Loucy (cell line): ENCODE results near the gene SUFU.

Experiments
- H2AFZ ChIP-seq: fragments of 200-600 bp; sonication (generic); 2 replicates; pipeline ENCODE4 v1.6.0; 2016; ENCODE audit warnings: antibody characterized with exemption, mild to moderate bottlenecking, low read length, moderate library complexity
- H3F3A ChIP-seq: fragments of 200-600 bp; 2 replicates; pipeline ENCODE4 v1.6.0; 2016; ENCODE audit warnings: antibody characterized with exemption, low read depth, mild to moderate bottlenecking
- H3K27me3 ChIP-seq: fragments of 200-600 bp; sonication (generic); 2 replicates; pipeline ENCODE4 v1.6.1; 2014; ENCODE audit warnings: low read length, mild to moderate bottlenecking; ENCODE audit not compliant: insufficient read depth, poor library complexity, severe bottlenecking
- H3K36me3 ChIP-seq: fragments of 200-600 bp; sonication (generic); 2 replicates; pipeline ENCODE4 v1.6.1; 2016; ENCODE audit warnings: low read length; ENCODE audit not compliant: insufficient read depth
- H3K4me1 ChIP-seq: fragments of 200-600 bp; sonication (generic); 2 replicates; pipeline ENCODE4 v1.5.1; 2014; ENCODE audit warnings: low read length, mild to moderate bottlenecking; ENCODE audit not compliant: insufficient read depth, poor library complexity, severe bottlenecking
- H3K4me2 ChIP-seq: fragments of 200-600 bp; sonication (generic); 2 replicates; pipeline ENCODE4 v1.6.0; 2014; ENCODE audit warnings: antibody characterized with exemption, low read length, low read depth, mild to moderate bottlenecking; ENCODE audit not compliant: poor library complexity, severe bottlenecking
- H3K4me3 ChIP-seq: fragments of 200-600 bp; sonication (generic); 2 replicates; pipeline ENCODE4 v1.5.1; 2014; ENCODE audit warnings: low read length, mild to moderate bottlenecking, mixed read lengths; ENCODE audit not compliant: poor library complexity, severe bottlenecking
- H3K79me2 ChIP-seq: fragments of 200-600 bp; sonication (generic); 2 replicates; pipeline ENCODE4 v1.6.1; 2014; ENCODE audit warnings: low read length; ENCODE audit not compliant: insufficient read depth
- H3K9ac ChIP-seq: fragments of 200-600 bp; sonication (generic); 2 replicates; pipeline ENCODE4 v1.6.0; 2014; ENCODE audit warnings: mild to moderate bottlenecking, low read depth, low read length, moderate library complexity; ENCODE audit not compliant: poor library complexity, severe bottlenecking
- H3K9me2 ChIP-seq: fragments of 200-600 bp; sonication (generic); replicated peaks from 2 replicates; pipeline ENCODE4 v1.6.1; 2016; ENCODE audit warnings: low read depth, low read length, mixed read lengths
- H3K9me3 ChIP-seq: fragments of 200-600 bp; sonication (generic); 2 replicates; pipeline ENCODE4 v1.6.1; 2014; ENCODE audit warnings: mild to moderate bottlenecking, antibody characterized with exemption, low read length, low read depth; ENCODE audit not compliant: insufficient read depth
- H4K20me1 ChIP-seq: fragments of 200-600 bp; sonication (generic); 2 replicates; pipeline ENCODE4 v1.6.0; 2014; ENCODE audit warnings: antibody characterized with exemption, low read length, mild to moderate bottlenecking; ENCODE audit not compliant: insufficient read depth, poor library complexity, severe bottlenecking
- EZH2phosphoT487 ChIP-seq: fragments of 200-600 bp; IDR thresholded peaks from 2 replicates; pipeline ENCODE4 v1.6.1; 2018; ENCODE audit warnings: antibody characterized with exemption, mild to moderate bottlenecking, moderate library complexity, borderline replicate concordance
- TF ChIP-seq, protein P1 (sequence below): fragments of 200-600 bp; sonication (generic); conservative IDR thresholded peaks from 2 replicates; pipeline ENCODE4 v1.5.1; 2014; ENCODE audit warnings: mild to moderate bottlenecking, antibody characterized with exemption, low read length

The SUFU gene

DNA sequence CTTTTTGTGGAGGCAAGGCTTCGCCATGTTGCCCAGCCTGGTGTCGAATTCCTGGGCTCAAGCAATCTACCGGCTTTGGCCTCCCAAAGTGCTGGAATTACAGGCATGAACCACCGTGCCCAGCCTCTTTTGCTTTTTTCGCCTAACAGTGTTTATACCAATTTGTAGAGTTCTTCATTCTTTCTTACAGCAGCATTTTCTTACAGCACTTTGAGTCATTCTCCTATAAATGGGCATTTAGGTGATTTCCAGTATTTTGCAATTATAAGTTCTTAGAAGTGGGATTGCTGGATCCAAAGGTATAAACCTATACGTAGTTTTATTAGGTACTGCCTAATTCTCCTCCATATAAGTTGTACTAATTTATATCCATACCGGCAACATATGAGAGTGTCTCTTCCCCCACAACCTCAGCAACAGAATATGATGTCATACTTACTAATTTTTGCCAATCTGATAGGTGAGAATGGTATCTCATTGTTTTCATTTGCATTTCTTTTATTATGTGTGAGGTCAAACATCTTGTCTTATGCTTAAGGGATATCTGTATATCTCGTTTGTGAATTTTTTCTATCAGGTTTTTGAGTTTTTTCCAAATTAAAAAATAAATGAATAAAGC, 39.1 kb downstream of the SUFU start:
- Histone ChIP-seq H3K4me2 (no peak overlapping the region), H3K9me2 (no peaks in the 10 kb centered on the region), H3K4me3 (no peak overlapping the region), H2AFZ (no peak overlapping the region), H3K4me1 (no peaks in the 10 kb centered on the region), H3K36me3 (no peaks in the 10 kb centered on the region), H3K27me3 (no peaks in the 10 kb centered on the region), H3K9me3 (no peaks in the 10 kb centered on the region), H3F3A (no peaks in the 10 kb centered on the region), H3K9ac (no peak overlapping the region), H3K79me2 (no peaks in the 10 kb centered on the region; the same call in 1 of the 2 replicates), H4K20me1 (no peaks in the 10 kb centered on the region)
- TF ChIP-seq EZH2phosphoT487: no peak
- TF ChIP-seq, protein P1, sequence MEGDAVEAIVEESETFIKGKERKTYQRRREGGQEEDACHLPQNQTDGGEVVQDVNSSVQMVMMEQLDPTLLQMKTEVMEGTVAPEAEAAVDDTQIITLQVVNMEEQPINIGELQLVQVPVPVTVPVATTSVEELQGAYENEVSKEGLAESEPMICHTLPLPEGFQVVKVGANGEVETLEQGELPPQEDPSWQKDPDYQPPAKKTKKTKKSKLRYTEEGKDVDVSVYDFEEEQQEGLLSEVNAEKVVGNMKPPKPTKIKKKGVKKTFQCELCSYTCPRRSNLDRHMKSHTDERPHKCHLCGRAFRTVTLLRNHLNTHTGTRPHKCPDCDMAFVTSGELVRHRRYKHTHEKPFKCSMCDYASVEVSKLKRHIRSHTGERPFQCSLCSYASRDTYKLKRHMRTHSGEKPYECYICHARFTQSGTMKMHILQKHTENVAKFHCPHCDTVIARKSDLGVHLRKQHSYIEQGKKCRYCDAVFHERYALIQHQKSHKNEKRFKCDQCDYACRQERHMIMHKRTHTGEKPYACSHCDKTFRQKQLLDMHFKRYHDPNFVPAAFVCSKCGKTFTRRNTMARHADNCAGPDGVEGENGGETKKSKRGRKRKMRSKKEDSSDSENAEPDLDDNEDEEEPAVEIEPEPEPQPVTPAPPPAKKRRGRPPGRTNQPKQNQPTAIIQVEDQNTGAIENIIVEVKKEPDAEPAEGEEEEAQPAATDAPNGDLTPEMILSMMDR: no peak

DNA sequence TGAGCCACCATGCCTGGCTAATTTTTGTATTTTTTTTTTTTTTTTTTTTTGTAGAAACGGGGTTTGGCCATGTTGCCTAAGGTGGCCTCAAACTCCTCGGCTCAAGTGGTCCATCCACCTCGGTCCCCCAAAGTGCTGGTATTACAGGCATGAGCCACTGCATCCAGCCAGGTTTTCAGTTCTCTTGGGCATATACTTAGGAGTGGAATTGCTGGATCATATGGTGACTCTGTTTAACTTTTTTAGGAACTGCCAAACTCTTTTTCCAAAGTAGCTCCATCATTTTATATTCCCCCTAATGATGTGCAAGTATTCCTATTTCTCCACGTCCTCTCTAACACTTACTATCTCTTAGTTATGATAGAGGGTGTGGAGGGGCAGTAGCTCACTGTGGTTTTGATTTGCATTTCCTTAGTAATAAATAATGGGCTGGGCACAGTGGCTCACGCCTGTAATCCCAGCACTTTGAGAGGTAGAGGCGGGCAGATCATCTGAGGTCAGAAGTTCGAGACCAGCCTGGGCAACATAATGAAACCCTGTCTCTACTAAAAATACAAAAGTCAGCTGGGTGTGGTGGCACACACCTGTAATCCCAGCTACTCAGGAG, 41.6 kb downstream of the SUFU start:
- H3K36me3 ChIP-seq: peaks cover 6% of the 10 kb centered on the region; the same call in 1 of the 2 replicates
- no peaks in the 10 kb centered on the region for H4K20me1 ChIP-seq
- no peaks in the 10 kb centered on the region for H3K9me3 ChIP-seq
- TF ChIP-seq, protein P1: no peak
- no peak for TF ChIP-seq EZH2phosphoT487
- no peaks in the 10 kb centered on the region for H3K4me1 ChIP-seq
- H3K79me2 ChIP-seq: no peaks in the 10 kb centered on the region; the same call in 1 of the 2 replicates
- no peak overlapping the region for H2AFZ ChIP-seq
- no peaks in the 10 kb centered on the region for H3K27me3 ChIP-seq
- no peak overlapping the region for H3K4me2 ChIP-seq
- H3K9ac ChIP-seq: no peak overlapping the region
- no peaks in the 10 kb centered on the region for H3F3A ChIP-seq
- H3K9me2 ChIP-seq: no peaks in the 10 kb centered on the region
- H3K4me3 ChIP-seq: no peak overlapping the region

DNA sequence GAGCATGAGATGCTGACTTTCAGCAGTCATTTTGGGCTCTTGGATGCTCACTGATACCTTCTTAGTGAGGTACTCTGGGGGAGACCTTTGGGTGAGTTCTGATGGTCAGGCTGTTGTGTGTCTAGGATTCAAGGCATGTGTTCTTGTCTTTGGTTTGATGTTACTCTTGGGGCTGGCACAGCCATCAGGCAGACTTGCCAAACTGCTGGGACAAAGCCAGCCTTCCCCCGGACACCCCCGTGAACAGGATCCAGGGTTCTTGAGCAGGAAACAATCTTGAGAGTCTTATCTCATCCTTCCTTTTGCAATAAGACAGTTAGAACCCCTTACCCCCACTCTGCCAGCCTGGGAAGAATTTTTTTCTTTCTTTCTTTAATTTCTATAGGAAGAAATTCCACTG, 42.2 kb downstream of the SUFU start:
- no peak for TF ChIP-seq EZH2phosphoT487
- TF ChIP-seq, protein P1: no peak
- Histone ChIP-seq H4K20me1 (no peaks in the 10 kb centered on the region), H3K27me3 (no peaks in the 10 kb centered on the region), H3K9me3 (no peaks in the 10 kb centered on the region), H3K4me3 (no peak overlapping the region), H3K9me2 (no peaks in the 10 kb centered on the region), H3K4me2 (no peak overlapping the region), H3F3A (no peaks in the 10 kb centered on the region), H3K4me1 (no peaks in the 10 kb centered on the region), H2AFZ (no peak overlapping the region), H3K36me3 (peaks cover 12% of the 10 kb centered on the region; the same call in 1 of the 2 replicates), H3K9ac (no peak overlapping the region), H3K79me2 (no peaks in the 10 kb centered on the region; the same call in 1 of the 2 replicates)
